Endometrium (tissue), 2 donors: Measurements from ENCODE around the gene TLE4.

Experiments
- FAIRE-seq: peaks from 2 replicates; lab custom pipeline; 2012; peaks lifted over from hg19 to GRCh38; lab: Jason Lieb, UNC
- donor health status: control.
- donor health status: control.

The TLE4 gene

DNA sequence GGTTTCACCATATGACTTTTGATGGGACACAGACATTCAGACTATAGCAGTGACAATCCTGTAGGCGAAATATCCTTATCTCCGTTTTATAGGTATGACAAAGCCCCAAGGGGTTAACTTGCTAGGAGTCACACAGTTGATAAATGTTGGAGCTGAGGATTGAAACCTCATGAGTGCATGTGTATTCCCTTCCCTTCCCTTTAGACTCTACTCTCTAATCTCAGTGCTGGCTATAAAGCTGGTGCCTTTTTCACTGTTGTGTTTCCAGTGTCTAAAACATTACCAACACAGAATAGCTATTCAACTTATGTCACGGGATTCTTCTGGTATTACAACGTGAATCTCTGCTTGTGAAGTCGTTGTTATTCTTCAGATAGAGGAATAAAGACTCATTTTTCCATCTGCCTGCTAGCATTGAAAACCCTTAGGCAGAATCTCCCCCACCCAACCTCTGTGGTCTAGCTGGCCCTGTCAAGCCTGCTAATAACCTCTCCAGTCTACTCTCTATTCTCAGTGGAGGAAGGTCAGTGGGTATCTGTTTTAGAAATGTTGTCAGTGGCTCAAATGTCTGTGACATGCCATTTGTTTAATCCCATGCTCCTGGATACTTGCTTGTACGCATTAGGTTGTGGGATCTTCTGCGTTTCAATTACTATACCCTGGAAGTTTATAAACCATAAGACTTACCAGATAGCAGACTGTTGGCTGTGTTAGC, 121.2 kb downstream of the TLE4 start:
- FAIRE-seq, result no peak

GRCh38 chr9:79693750-79694149, 122.0 kb downstream of the TLE4 start:
- FAIRE-seq, result no peak

DNA sequence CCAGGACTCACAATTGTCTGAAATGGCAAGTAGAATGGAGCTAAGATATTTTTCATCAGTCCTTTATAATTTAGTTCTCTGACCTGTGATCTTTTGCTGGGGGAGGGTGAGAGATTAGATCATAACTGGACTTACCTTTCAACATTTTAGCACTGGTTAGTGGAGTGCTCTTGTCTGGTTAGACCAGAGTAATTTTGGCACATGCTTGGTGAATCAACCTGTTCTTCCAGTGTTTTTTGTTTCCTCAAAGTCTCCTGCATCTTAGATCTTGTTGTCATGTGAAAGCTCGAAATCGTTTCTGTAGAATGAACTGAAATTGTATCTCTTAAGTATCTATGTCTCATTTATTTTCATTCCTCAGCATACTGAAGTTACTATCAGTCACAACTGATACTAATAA, 122.4 kb downstream of the TLE4 start:
- FAIRE-seq, result no peak

DNA sequence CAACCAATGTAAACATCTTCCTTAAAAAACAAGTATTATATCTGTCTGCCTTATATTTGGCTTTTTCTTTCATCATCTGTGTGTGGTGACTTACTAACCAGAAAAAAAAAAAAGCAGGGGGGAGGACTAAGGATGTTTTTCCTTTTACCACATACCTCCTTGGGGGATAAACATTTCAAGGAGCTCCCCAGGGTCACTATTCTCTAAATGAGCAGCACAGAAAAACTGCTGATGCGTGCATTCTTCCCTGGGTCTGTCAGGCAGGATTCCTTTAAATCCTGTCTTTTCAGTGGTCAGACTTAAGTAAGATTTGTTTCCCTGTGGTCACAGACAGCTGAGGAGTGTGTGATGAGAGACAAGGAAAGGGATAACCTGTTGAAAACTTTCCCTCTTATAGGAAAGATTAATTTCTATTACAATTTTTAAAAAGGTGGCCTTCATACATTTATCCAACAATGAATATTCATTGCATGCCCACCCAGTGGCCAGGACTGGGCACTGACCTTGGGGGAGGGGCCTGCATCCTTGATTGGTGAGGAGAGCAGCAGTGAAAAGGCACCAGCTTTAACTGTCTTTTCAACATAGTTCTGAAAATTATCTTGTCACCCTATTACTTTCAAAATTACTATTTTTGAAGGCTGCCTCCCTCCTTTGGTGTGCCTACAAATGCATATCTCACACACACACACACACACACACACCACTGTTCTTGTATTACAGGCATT, 123.1 kb downstream of the TLE4 start:
- no peak for FAIRE-seq

DNA sequence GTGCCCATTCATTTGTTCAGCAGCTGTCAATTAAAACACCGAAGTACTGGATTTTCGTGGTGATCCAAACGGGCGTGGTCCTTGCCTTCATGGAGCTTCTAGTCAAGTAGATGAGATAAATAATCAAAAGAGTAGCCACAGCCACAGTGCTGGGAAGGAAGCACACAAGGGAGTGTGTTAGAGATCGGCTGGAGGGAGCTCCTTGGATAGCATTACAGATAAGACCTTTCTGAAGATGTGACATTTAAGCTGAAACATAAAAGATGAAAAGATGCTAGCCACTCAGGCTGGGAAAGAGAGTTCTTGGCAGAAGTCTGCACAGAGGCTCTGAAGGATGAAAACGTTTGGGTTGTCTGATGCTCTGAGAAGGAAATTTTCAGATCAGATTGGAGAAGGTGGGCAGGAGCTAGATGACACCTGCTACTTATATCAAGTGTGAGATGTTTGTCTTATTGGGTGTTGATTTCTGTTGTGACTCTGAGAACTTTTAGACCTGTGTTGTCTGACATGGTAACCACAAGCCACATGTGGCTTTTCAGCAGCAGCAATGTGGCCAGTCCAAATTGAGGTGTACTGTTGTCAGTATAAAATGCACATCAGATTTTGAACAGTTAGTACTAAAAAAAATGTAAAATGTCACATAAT, 123.9 kb downstream of the TLE4 start:
- FAIRE-seq, result no peak

GRCh38 chr9:79698967-79699366, 127.2 kb downstream of the TLE4 start:
- FAIRE-seq, result no peak

DNA sequence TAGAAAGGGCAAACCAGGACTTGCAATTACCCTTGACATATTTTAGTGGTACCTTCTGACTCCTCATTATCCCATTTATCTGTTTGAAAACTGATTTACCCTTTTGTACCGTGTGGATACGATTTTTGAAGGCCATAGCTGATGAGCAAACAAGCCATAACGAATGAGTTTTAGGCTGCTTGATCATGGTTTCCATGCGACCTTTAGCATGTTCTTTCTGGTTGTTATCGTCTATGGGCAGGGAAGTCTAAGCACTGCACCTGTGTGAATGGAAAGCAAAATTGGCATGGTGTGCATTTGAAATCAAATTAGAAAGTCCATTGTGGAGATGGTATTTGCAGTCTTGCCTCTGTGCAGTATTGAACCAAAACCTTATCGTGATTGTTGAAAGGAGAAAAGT, 127.7 kb downstream of the TLE4 start:
- FAIRE-seq, result no peak

- FAIRE-seq, result no peak
Observed at GRCh38 chr9:79700607-79701360, 129.0 kb downstream of the TLE4 start.

DNA sequence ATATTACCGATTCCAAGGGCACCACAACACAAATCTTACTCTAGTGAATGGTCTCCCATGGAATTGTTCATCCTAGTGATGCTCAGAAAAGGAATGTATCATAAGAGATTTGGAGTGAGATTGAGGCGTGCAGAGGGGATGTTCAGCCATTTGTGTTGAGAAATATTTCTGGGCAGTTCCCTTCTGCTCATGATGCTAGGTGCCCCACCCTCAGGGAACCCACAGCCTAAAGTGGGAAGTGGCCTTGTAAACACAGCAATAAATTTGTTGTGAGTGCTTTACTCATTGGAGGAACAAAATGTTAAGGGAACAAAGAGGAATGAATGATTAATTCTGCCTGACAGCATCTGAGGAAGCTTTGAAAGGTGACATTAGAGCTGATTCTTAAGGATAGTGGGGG, 129.9 kb downstream of the TLE4 start:
- no peak for FAIRE-seq

DNA sequence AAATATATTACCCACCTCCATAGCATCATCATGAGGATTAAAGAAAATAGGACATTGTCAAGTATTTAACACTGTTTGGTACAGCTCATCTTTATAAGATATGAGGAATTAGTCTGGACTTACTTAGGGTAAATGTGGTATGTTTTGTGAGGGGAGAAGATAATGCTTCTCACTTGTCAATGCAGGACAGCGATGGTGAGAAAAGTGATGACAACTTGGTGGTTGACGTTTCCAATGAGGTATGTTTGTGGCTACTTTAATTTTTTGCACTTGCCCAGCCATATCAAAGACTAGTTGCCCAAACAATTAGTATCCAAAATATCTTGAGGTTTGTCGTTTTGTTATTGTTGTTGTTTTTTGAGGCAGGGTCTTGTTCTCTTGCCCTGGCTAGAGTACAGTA, 133.9 kb downstream of the TLE4 start:
- FAIRE-seq, result no peak

DNA sequence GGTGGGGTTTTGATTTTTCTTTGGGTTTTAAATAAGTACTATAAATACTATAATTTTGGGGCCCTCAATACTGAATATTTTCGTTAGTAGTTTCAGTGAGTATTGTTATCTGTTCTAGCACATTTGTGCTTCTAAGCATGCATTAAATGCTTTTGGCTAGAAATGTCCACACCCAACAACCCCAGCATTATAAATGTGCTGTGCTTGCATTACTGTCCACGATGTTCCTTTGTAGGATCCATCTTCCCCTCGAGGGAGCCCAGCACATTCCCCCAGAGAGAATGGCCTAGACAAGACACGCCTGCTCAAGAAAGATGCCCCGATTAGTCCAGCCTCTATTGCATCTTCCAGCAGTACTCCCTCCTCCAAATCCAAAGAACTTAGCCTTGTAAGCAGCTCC, 134.7 kb downstream of the TLE4 start:
- FAIRE-seq, result no peak

DNA sequence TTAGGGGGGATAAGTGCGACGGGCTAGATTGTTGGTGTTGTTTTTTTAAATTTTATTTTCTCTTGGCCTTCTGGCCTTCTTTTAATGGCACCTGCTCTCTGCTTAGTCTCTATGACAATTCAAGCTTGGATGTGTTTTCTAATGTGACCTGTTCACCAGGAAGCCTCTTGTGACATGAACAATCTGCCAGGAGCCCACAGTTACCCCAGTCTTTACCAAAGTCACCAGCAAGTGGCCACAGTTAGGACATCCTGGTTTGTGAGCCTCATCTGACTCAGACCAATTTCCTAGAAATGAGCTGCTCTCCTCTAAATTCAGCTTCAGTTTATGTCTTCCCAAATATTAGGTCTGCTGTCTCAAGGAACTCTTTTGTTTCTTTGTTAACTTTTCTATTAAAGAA, 135.8 kb downstream of the TLE4 start:
- no peak for FAIRE-seq

DNA sequence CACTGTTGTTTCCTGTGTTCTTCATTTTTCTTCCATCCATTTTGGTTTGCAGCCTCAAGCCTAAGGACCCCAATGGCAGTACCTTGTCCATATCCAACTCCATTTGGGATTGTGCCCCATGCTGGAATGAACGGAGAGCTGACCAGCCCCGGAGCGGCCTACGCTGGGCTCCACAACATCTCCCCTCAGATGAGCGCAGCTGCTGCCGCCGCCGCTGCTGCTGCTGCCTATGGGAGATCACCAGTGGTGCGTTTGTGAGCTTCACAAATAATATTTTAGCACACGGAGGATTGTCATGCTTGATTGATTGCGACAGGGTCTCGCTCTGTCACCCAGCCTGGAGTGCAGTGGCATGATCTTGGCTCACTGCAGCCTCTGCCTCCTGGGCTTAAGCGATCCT, 136.8 kb downstream of the TLE4 start:
- FAIRE-seq, result no peak

- FAIRE-seq, result no peak
Observed at GRCh38 chr9:79709743-79710674, 138.2 kb downstream of the TLE4 start.

DNA sequence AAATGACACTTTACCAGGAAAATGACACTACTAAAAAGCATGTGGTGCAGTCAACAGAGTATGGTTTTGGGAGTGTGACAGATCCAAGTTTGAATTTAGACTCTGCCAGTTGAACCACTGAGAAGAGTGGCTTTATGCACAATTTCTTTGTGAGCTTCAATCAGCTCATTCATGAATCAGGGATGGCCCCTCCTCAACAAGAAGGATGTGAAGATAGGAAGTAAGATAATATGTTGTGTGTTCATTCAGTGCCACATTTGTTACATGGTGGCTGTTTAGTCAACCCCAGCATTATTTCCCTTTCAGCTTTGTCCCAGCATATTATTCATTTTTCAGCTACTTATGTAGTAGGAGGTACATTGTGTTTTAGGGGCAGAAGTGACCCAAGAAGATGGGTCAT, 140.1 kb downstream of the TLE4 start:
- no peak for FAIRE-seq

DNA sequence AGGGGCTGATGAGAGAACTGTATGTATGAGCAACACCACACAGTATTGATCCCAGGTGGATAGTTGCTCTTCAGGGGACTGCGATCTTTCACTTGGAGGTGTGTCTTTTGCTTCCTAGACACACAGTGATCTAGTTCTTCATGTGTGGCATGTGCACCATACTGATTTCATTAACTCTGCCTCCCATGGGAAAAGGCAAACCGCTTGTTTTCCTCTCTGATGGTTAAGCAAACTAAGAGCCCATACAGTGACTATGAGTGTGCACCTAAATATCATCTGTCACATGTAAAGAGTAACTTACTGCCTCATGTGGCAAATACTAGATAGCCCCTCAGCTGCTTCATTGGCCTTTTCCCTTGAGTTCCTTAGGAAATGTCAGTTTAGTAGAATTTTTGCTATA, 147.3 kb downstream of the TLE4 start:
- FAIRE-seq, result no peak

- FAIRE-seq, result no peak
Observed at GRCh38 chr9:79719989-79720388, 148.2 kb downstream of the TLE4 start.

GRCh38 chr9:79731171-79731890, 159.6 kb downstream of the TLE4 start:
- no peak for FAIRE-seq

DNA sequence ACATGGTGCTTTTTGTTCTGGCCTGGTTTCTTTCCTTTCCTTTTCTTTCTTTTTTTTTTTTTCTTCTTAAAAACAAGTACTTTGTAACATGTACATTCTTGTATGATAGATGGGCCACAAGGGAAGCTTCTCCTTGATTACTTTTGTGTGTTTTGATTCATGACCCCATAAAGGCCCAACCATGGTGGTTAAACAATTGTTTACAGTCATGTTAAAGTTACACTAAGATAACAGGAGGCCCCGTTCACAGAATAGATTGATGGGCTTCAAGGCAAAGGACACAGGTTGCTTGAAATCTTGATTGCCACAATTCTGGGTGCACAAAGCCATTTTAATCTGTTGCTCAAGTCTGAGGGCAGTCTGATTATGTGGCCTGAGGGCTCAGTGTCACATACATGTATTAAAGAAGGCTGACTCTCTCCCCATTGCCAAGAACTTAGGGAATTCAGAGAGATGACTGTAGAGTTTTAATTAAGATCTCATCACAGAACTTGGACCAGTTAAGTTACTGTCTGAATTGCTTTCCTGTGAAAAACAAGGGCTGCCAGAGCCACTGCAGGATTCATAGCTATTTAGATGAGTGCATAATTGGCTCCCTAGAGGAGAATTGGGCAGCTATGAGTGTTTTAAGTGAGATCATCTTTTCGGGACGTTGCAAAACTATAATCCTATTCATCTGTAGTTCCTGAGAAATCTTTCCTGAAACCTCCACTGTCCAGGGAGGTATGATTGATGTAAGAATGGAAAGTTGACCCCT, 163.4 kb downstream of the TLE4 start:
- FAIRE-seq, result no peak

- no peak for FAIRE-seq
Observed at GRCh38 chr9:79736051-79736450, 164.3 kb downstream of the TLE4 start.
